Activated naive CD8-positive, alpha-beta T cell treated with anti-CD3 and anti-CD28 coated beads, Interleukin-2, amount 50 U/mL, for 24 hours (primary cell): ENCODE results near the gene EIF5.

ENCODE experiments used
- ATAC-seq: fragments of 150-1000 bp; cut with Tn5 transposase; one replicate; pipeline ENCODE4 v1.10.0; 2021
- DNase-seq: peaks from one replicate; pipeline ENCODE4 v3.0.0; 2021
- H3K27ac Mint-ChIP-seq: one replicate; pipeline ENCODE4 v1.8.0; 2021; ENCODE audit warnings: mild to moderate bottlenecking, mixed read lengths
- H3K27me3 Mint-ChIP-seq: one replicate; pipeline ENCODE4 v1.8.0; 2021; ENCODE audit warnings: mixed read lengths
- H3K36me3 Mint-ChIP-seq: one replicate; pipeline ENCODE4 v1.8.0; 2021; ENCODE audit warnings: low read depth, mixed read lengths
- H3K4me1 Mint-ChIP-seq: one replicate; pipeline ENCODE4 v1.8.0; 2021; ENCODE audit warnings: mixed read lengths
- H3K4me3 Mint-ChIP-seq: one replicate; pipeline ENCODE4 v1.8.0; 2021; ENCODE audit warnings: mild to moderate bottlenecking, moderate library complexity, mixed read lengths
- H3K9me3 Mint-ChIP-seq: one replicate; pipeline ENCODE4 v1.8.0; 2021; ENCODE audit warnings: mixed read lengths

Gene EIF5

DNA sequence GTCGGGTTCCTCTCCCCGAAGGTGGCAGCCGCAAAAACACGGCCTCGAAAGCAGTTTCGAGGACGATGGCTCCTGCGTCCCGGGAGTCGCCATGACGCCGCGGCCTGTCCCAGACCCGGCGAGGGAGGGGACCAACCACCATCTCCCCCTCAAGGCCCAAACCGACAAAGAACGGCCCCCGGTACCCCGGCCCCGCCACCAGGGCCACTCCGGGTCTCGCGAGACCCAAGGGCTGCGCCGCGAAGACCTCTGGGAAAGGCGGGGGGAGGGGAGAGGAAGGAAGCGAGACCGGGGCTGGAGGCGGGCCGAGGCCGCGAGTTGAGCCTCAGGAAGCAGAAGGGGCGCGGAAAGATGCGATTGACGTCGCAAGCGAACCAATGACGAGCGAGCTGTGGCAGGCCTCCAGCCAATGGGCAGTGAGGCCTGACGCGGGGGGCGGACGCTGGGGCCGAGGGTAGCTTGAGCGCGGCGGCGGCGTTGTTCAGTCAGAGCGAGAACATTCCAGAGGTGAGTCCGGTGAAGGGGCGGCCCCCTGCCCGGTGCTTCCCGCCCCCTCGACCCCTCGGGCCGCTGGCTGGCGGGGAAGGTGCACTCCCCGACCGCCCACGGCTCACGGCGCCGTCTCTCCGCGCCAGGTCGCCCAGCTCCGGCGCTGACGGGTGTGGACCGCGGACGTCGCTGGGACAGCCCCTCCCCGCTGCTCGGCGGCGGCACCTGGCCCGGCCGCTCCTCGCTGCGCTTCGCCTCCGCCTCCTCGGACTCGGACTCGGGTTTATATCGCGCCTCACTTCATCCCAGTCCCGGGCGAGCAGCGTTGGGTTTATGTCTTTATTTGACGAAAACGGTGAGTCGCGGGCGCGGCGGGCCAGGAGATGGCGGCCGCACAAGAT, at the start of gene EIF5:
Gene EIF5 (plus strand): TSS at position 484 of the 890 bp plus-strand sequence. CDS start 1,624 bp downstream, outside the sequence.
- Mint-ChIP-seq H3K36me3 (peaks cover 43% of the 10 kb centered on the region), H3K4me1 (peaks cover 57% of the 10 kb centered on the region), H3K9me3 (no peaks in the 10 kb centered on the region), H3K27me3 (no peaks in the 10 kb centered on the region), H3K27ac (peak within 1 kb of the TSS; percentile 96), H3K4me3 (peak within 1 kb of the TSS; percentile 86)
- ATAC-seq (peak; percentile 93), DNase-seq (peak; percentile 98)

- Mint-ChIP-seq H3K27ac (no peak overlapping the region), H3K9me3 (no peaks in the 10 kb centered on the region), H3K4me1 (peaks cover 8% of the 10 kb centered on the region), H3K4me3 (no peak overlapping the region), H3K27me3 (peaks cover 58% of the 10 kb centered on the region), H3K36me3 (no peaks in the 10 kb centered on the region)
- DNase-seq (no peak), ATAC-seq (no peak)
Observed at GRCh38 chr14:103284574-103285467, 49.2 kb upstream of the EIF5 start.

DNA sequence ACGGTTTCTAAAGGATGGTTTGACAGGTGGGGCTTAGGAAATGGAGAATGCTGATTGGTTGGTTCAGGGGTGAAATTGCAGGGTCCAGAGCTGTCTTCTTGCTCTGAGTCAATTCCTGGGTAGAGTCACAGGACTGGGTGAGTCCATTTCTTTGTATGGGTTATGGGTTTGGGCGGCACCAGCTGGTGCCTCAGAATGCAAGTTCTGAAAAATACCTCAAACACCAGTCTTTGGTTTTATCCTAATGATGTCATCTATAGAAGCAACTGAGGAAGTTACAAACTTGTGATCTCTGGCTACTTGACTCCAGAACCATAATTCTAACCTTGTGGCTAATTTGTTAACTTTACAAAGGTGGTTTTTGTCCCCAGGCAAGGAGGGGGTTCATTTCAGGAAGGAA, 47.6 kb upstream of the EIF5 start:
- DNase-seq: no peak
- Mint-ChIP-seq H3K36me3 (no peaks in the 10 kb centered on the region), H3K9me3 (no peaks in the 10 kb centered on the region), H3K27ac (no peak overlapping the region), H3K4me3 (no peak overlapping the region), H3K4me1 (no peaks in the 10 kb centered on the region), H3K27me3 (peaks cover 44% of the 10 kb centered on the region)
- no peak for ATAC-seq

DNA sequence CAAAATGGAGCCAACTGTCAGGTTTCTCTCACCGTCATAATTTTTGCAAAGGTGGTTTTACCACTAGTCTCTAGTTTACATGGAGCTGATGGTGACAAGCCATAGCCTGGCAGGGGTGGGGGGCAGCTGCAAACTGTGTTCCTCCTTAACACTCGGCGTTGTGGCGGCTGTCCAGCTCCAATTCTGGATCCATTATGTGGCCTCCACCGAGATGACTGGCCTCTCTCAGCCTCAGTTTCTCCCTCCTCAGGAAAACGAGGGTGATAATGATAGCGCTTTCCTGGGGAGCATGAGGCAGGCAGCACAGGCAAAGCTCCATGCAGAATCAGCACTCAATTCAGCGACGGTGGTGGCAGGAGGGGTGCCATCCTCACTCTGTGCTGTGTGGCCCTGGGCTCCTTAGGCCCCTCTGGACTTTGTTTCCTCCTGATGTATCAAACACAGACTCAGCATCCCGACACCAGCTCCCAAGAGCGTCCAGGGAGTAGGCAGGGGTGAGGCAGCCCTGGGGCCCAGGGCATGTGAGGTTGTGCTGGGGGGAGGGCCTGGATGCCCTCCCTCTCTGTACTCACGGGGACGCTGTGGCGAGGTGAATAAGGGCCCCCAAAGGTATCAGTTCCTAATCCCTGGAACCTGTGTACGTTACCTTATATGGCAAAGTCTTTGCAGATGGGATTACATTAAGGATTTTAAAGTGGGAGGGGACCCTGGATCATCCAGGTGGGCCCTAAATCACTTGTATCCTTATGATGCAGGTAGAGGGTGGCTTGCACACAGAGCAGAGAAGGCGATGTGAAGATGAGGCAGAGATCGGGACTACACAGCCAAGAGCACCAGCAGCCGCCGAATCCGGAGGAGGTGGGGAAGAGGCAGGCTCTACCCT, 46.8 kb upstream of the EIF5 start:
- DNase-seq: no peak
- no peaks in the 10 kb centered on the region for H3K4me1 Mint-ChIP-seq
- H3K27ac Mint-ChIP-seq: no peak overlapping the region
- peaks cover 38% of the 10 kb centered on the region for H3K27me3 Mint-ChIP-seq
- H3K9me3 Mint-ChIP-seq: no peaks in the 10 kb centered on the region
- no peaks in the 10 kb centered on the region for H3K36me3 Mint-ChIP-seq
- ATAC-seq: no peak
- H3K4me3 Mint-ChIP-seq: no peak overlapping the region

- Mint-ChIP-seq H3K4me1 (no peaks in the 10 kb centered on the region), H3K9me3 (no peaks in the 10 kb centered on the region), H3K27ac (no peak overlapping the region), H3K27me3 (peaks cover 36% of the 10 kb centered on the region), H3K36me3 (no peaks in the 10 kb centered on the region), H3K4me3 (no peak overlapping the region)
- ATAC-seq: no peak
- DNase-seq: no peak
Observed at GRCh38 chr14:103288076-103288766, 45.8 kb upstream of the EIF5 start.

GRCh38 chr14:103290056-103290455, 44.0 kb upstream of the EIF5 start:
- Mint-ChIP-seq H3K27me3 (peaks cover 24% of the 10 kb centered on the region), H3K4me1 (no peaks in the 10 kb centered on the region), H3K36me3 (no peaks in the 10 kb centered on the region), H3K4me3 (no peak overlapping the region), H3K9me3 (no peaks in the 10 kb centered on the region), H3K27ac (no peak overlapping the region)
- DNase-seq: no peak
- no peak for ATAC-seq

DNA sequence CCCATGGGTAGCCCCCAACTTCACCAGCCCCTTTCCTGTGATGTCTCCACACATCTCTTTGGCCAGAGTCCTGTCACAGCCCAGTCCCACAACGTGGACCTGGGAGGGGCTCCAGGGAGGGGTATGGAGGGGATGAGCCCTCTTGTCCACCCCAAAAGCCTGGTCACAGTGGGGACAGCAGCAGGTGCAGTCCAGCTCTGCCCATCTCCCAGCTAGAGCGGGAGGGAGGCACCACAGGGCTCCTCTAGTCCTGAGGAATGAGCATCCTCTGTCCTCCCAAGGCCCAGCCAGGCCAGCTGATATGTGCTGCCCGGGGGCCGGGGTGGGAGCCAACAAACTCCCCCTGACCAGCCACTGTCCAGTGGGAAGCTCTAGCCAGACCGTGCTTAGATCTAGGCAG, 43.5 kb upstream of the EIF5 start:
- ATAC-seq: no peak

DNA sequence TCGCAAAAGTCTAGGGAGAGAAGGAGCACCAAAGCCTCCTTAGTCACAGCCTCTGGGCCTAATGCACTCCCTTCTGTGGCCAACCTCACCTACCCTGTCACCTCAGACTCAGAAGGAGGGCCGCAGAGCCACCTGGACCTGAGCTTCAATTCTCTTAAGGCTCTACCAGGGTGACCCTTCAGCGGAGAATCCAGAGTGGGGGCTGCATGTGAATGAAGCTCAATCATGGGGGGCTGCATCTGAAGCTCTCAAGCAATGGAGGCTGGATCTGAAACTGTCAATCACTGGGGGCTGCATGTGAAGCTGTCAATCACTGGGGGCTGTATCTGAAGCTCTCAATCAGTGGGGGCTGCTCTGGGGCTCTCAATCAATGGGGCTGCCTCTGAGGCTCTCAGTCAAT, 43.1 kb upstream of the EIF5 start:
- no peak overlapping the region for H3K4me3 Mint-ChIP-seq
- no peak overlapping the region for H3K27ac Mint-ChIP-seq
- H3K36me3 Mint-ChIP-seq: no peaks in the 10 kb centered on the region
- H3K4me1 Mint-ChIP-seq: no peaks in the 10 kb centered on the region
- DNase-seq (no peak), ATAC-seq (no peak)
- no peaks in the 10 kb centered on the region for H3K9me3 Mint-ChIP-seq
- H3K27me3 Mint-ChIP-seq: peaks cover 18% of the 10 kb centered on the region

More for the DNA sequence above, 43.5 kb upstream of the EIF5 start:
- Mint-ChIP-seq H3K4me1 (no peaks in the 10 kb centered on the region), H3K27me3 (peaks cover 20% of the 10 kb centered on the region), H3K4me3 (no peak overlapping the region), H3K27ac (no peak overlapping the region), H3K36me3 (no peaks in the 10 kb centered on the region), H3K9me3 (no peaks in the 10 kb centered on the region)
- DNase-seq: no peak

DNA sequence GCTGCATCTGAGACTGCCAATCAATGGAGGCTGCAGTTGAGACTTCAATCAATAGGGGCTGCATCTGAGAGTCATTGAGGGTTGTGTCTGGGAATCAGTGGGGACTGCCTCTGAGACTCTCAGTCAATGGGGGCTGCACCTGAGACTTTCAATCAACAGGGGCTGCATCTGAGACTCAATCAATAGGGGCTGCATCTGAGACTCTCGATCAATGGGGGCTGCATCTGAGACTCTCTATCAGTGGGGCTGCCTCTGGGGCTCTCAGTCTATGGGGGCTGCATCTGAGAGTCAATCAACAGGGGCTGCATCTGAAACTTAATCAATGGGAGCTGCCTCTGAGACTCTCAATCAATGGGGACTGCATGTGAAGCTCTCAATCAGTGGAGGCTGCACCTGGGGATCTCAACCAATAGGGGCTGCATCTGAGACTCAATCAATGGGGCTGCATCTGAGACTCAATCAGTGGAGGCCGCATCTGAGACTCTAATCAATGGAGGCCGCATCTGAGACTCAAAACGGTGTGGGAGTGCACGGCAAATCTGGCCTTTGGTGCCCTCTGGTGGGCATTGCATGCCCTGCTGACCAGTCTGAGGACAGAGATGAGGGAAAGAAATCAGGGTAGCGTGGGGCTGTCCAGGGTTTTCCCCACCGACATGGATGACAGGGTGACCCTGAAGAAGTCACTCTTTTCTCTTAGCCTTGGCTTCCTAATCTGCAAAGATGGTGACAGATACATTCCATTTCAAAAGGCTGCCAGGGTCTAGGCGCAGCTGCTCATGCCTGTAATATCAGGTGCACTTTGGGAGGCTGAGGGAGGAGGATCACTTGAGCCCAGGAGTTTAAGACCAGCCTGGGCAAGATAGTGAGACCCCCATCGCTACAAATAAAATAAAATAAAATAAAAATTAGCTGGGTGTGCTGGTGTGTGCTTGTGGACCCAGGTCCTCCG, 41.3 kb upstream of the EIF5 start:
- H3K4me3 Mint-ChIP-seq: no peak overlapping the region
- no peak overlapping the region for H3K27ac Mint-ChIP-seq
- H3K27me3 Mint-ChIP-seq: peaks cover 10% of the 10 kb centered on the region

DNA sequence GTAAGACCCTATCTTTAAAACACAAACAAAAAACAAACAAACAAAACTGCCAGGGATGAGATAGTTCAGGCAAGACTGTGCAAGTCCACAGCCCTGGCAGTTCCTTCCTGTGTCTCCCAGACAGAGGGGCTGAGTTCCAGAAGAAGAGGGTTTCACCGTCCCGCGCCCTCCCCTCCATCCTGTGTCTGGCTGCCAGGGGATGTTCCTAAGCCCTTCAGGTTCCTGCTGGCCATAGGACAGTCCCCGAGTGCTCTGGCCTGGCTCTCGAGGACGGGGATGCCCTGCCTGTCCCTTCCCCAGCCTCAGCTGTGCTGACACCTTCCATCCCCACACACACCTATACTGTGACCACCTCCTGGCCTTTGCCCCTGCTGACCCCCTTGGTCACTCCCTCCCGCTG, 40.6 kb upstream of the EIF5 start:
- ATAC-seq (no peak), DNase-seq (no peak)
- no peak overlapping the region for H3K4me3 Mint-ChIP-seq
- no peaks in the 10 kb centered on the region for H3K4me1 Mint-ChIP-seq
- H3K27me3 Mint-ChIP-seq: peaks cover 10% of the 10 kb centered on the region
- no peaks in the 10 kb centered on the region for H3K36me3 Mint-ChIP-seq
- H3K9me3 Mint-ChIP-seq: no peaks in the 10 kb centered on the region
- no peak overlapping the region for H3K27ac Mint-ChIP-seq

More for the DNA sequence above, 41.3 kb upstream of the EIF5 start:
- DNase-seq: peak; percentile 82
- peak; percentile 94 for ATAC-seq
- Mint-ChIP-seq H3K9me3 (no peaks in the 10 kb centered on the region), H3K4me1 (no peaks in the 10 kb centered on the region), H3K36me3 (no peaks in the 10 kb centered on the region)

- Mint-ChIP-seq H3K36me3 (no peaks in the 10 kb centered on the region), H3K27me3 (peaks cover 10% of the 10 kb centered on the region), H3K27ac (no peak overlapping the region), H3K4me1 (no peaks in the 10 kb centered on the region), H3K9me3 (no peaks in the 10 kb centered on the region), H3K4me3 (no peak overlapping the region)
- no peak for DNase-seq
- ATAC-seq: no peak
Observed at GRCh38 chr14:103294091-103294490, 39.9 kb upstream of the EIF5 start.

- Mint-ChIP-seq H3K36me3 (no peaks in the 10 kb centered on the region), H3K4me1 (no peaks in the 10 kb centered on the region), H3K9me3 (no peaks in the 10 kb centered on the region), H3K4me3 (no peak overlapping the region), H3K27me3 (peaks cover 8% of the 10 kb centered on the region), H3K27ac (no peak overlapping the region)
- DNase-seq (no peak), ATAC-seq (no peak)
Observed at GRCh38 chr14:103296007-103296406, 38.0 kb upstream of the EIF5 start.

DNA sequence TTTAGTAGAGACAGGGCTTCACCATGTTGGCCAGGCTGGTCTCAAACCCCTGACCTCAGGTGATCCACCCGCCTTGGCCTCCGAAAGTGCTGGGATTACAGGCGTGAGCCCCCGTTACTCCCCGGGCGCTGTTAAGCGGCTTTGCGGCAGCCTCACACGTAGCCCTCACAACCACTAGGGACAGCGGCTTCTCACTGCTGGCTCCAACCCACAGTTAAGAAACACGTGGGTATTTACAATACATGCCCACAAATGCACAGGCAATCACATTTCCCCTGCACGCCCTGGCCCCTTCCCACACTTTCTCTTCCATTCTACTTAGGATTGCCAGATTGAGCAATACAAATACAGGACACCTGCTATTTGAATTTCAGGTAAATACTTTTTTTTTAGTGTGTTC, 37.0 kb upstream of the EIF5 start:
- DNase-seq (no peak), ATAC-seq (no peak)
- no peaks in the 10 kb centered on the region for H3K36me3 Mint-ChIP-seq
- H3K4me1 Mint-ChIP-seq: no peaks in the 10 kb centered on the region
- H3K9me3 Mint-ChIP-seq: no peaks in the 10 kb centered on the region
- H3K27ac Mint-ChIP-seq: no peak overlapping the region
- H3K27me3 Mint-ChIP-seq: peaks cover 8% of the 10 kb centered on the region
- no peak overlapping the region for H3K4me3 Mint-ChIP-seq
